ENCODE measurements around the gene RNF113B. TPM values are rescaled to one million over a fixed set of nuclear protein-coding genes. Genes with fewer than 3 reads are reported as not detected.
A peak's percentile ranks its signal among the peaks of the same experiment; 100 is the strongest.

The RNF113B gene
- total and polyA plus RNA-seq, 7 donors = not detected

DNA sequence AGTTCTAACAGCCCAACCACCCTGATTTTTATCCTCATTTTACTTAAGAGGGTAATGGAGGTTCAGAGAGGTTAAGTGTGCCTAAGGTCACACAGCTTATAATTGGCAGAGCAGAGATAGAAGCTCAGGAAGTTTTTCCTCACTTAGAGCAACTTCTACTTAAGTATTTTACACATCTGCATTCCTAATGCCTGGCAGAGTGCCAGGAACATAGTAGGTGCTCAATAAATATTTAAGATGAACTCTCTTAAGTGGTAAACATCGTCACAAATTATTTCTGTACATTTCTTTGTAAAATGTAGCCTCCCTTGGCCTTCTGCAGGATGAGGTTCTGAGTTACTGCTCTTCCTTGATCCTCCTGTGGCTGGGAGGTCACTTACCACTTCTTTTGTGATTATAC lies 19.5 kb downstream of the RNF113B start:
- H3K4me1 ChIP-seq = peaks cover 0 to 25% (median 15%) of the 10 kb centered on the region in 4 donors
- H3K36me3 ChIP-seq = no peaks in the 10 kb centered on the region
- H3K27me3 ChIP-seq = no peaks in the 10 kb centered on the region
- H3K4me3 ChIP-seq = no peak overlapping the region
- WGBS, 2 donors = 84 to 87% methylated on average over 1 of the region's 1 CpG
- no peak overlapping the region for H3K27ac ChIP-seq
- intact Hi-C loops (cut with DNase I) = no loop called here
- DNase-seq = no peak
- no peaks in the 10 kb centered on the region for H3K9me3 ChIP-seq
- TF ChIP-seq POLR2AphosphoS5 (IDR thresholded peaks at IDR 0.05) (no peak), EP300 (IDR thresholded peaks at IDR 0.05) (no peak), POLR2A (IDR thresholded peaks at IDR 0.05) (no peak)
- TF ChIP-seq, protein P1, sequence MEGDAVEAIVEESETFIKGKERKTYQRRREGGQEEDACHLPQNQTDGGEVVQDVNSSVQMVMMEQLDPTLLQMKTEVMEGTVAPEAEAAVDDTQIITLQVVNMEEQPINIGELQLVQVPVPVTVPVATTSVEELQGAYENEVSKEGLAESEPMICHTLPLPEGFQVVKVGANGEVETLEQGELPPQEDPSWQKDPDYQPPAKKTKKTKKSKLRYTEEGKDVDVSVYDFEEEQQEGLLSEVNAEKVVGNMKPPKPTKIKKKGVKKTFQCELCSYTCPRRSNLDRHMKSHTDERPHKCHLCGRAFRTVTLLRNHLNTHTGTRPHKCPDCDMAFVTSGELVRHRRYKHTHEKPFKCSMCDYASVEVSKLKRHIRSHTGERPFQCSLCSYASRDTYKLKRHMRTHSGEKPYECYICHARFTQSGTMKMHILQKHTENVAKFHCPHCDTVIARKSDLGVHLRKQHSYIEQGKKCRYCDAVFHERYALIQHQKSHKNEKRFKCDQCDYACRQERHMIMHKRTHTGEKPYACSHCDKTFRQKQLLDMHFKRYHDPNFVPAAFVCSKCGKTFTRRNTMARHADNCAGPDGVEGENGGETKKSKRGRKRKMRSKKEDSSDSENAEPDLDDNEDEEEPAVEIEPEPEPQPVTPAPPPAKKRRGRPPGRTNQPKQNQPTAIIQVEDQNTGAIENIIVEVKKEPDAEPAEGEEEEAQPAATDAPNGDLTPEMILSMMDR (IDR thresholded peaks at IDR 0.05) = no peak

DNA sequence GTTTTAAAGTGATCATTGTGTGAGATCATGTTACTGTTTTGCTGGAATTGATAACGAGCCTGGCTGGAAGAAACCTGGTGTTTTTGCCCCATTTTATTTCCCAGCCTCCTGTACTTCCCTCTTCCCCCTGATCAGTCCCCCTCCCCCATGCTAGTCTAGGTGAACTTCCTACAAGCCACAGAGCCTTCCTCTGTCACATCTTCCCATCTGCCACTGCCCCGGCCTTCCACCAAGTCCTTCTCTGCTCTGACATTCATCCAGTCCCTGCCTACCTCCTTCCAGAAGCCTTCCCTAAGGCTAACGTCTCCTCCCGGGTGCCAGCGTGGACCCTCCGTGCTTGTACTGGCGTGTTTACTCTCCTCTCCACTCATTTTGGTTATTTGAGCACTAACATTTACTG lies 19.9 kb downstream of the RNF113B start:
- intact Hi-C loops (cut with DNase I) = no loop called here

DNA sequence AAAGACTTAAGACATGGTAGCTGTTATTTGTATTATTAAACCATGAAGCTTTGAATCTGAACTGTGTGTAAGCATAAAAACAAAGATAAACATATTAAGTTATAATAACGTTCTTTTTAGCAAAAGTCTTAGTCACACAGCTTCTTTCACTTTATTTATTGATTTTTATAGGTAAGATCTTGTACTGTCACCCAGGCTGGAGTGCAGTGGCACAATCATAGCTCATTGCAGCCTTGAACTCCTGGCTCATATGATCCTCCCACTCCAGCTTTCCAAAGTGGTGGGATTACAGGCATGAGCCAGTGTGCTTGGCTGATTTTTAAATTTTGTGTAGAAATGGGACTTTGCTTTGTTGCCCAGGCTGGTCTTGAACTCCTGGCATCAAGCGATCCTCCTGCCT lies 20.8 kb downstream of the RNF113B start:
- H3K27ac ChIP-seq = no peak overlapping the region
- intact Hi-C loops (cut with DNase I) = no loop called here
- H3K4me1 ChIP-seq = peaks cover 0 to 25% (median 15%) of the 10 kb centered on the region in 4 donors
- H3K27me3 ChIP-seq = no peaks in the 10 kb centered on the region
- no peak for TF ChIP-seq POLR2AphosphoS5 (IDR thresholded peaks at IDR 0.05)
- TF ChIP-seq, protein P1 (IDR thresholded peaks at IDR 0.05) = no peak
- TF ChIP-seq EP300 (IDR thresholded peaks at IDR 0.05) = no peak
- TF ChIP-seq POLR2A (IDR thresholded peaks at IDR 0.05) = no peak
- H3K9me3 ChIP-seq = no peaks in the 10 kb centered on the region
- WGBS, 2 donors = 72 to 78% methylated on average over 2 of the region's 2 CpGs
- DNase-seq = no peak
- no peak overlapping the region for H3K4me3 ChIP-seq
- no peaks in the 10 kb centered on the region for H3K36me3 ChIP-seq

More for the DNA sequence above, 19.9 kb downstream of the RNF113B start:
- TF ChIP-seq POLR2A (IDR thresholded peaks at IDR 0.05) = no peak
- TF ChIP-seq POLR2AphosphoS5 (IDR thresholded peaks at IDR 0.05) = no peak
- TF ChIP-seq EP300 (IDR thresholded peaks at IDR 0.05) = no peak
- TF ChIP-seq, protein P1 (IDR thresholded peaks at IDR 0.05) = no peak
- no peaks in the 10 kb centered on the region for H3K27me3 ChIP-seq
- H3K27ac ChIP-seq = no peak overlapping the region
- H3K4me1 ChIP-seq = peaks cover 0 to 25% (median 15%) of the 10 kb centered on the region in 4 donors
- no peaks in the 10 kb centered on the region for H3K9me3 ChIP-seq
- WGBS, 2 donors = 80 to 82% methylated on average over 7 of the region's 7 CpGs
- H3K36me3 ChIP-seq = no peaks in the 10 kb centered on the region
- H3K4me3 ChIP-seq = no peak overlapping the region
- DNase-seq = no peak

DNA sequence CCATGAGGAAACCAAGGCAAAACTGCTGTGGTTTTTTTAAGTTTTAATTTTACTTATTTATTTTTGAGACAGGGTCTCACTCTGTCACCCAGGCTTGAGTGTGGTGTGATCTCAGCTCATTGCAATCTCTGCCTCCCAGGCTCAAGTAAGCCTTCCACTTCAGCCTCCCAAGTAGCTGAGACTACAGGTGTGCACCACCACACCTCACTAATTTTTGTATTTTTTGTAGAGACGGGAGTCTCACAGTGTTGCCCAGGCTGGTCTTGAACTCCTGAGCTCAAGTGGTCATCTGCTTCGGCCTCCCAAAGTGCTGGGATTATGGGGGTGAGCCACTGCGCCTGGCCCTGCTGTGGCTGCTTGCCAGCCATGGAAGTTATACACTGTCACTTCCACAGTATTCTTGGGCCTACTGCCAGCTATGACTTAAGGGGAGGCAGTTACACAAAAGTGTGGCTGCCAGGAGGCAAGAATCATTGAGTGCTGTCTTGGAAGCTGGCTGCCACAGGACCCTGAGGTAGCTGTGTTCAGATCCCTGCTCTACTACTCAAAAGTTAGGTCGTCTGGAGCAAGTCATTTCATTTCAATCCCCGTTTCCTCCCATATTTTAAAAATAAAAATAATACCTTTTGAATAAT lies 21.5 kb downstream of the RNF113B start:
- H3K9me3 ChIP-seq = no peaks in the 10 kb centered on the region
- TF ChIP-seq POLR2A (IDR thresholded peaks at IDR 0.05) (no peak), EP300 (IDR thresholded peaks at IDR 0.05) (no peak), POLR2AphosphoS5 (IDR thresholded peaks at IDR 0.05) (no peak)
- TF ChIP-seq, protein P1 (IDR thresholded peaks at IDR 0.05) = no peak
- no peaks in the 10 kb centered on the region for H3K27me3 ChIP-seq
- H3K4me3 ChIP-seq = no peak overlapping the region
- DNase-seq = no peak
- H3K4me1 ChIP-seq = peaks cover 0 to 27% (median 18%) of the 10 kb centered on the region in 4 donors
- H3K27ac ChIP-seq = peak overlapping the region in 1 of 4 donors; percentile 12
- intact Hi-C loops (cut with DNase I) = no loop called here
- no peaks in the 10 kb centered on the region for H3K36me3 ChIP-seq
- 77 to 80% methylated on average over 5 of the region's 5 CpGs for WGBS, 2 donors

Data from sigmoid colon (tissue), 7 donors.